Hematopoietic multipotent progenitor cell treated with erythropoietin and hydrocortisone succinate and interleukin-3 and kit ligand, for 15 days (in vitro differentiated cells): Measurements from ENCODE around the gene PRKCZ.

Experiments
- DNase-seq: peaks from one replicate; pipeline ENCODE4 v3.0.0-alpha.2; 2015; ENCODE audit warnings: low spot score

The PRKCZ gene

DNA sequence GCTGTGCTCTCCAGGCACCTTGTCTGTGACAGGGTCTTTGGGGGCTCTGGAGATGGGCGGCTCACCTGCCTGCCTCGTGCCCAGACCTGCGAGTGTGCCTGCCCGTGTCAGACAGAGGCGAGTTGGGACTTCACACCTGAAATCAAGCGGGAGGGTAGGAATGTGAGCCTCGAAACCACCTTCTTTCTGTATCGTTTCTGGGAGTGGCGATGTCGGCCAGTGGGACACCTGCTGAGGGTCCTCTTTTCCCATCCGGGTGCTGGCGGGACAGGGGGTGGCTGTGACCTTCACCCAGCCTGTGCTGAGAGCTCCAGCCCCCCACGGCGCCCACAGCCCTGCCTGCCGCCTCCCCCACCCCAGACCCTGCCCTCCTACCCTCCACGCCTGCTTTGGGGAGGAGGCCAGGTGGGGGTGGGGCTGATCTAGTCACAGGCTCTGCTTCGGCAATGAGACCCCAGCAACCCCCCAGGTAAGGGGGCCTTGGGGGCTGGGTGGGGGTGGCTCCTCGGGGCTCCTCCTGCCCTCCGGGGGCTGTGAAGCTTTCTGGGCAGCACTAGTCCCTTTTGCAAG, 160.0 kb downstream of the PRKCZ start:
- no peak for DNase-seq

- DNase-seq: no peak
Measured at GRCh38 chr1:2210786-2211185, 160.6 kb downstream of the PRKCZ start.

DNA sequence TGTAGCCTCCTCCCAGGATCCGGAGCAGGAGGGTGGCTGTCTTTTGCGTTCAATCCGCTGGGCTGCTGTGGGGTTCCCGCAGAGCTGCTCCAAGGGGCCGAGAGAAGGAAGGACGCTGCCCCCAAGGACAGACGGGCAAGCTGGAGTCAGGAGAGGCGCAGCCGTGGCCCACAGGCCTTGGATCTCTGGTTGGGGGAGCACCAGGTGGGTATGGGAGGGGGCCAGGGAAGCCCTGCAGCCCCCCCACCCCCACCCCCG, 162.0 kb downstream of the PRKCZ start:
- no peak for DNase-seq

DNA sequence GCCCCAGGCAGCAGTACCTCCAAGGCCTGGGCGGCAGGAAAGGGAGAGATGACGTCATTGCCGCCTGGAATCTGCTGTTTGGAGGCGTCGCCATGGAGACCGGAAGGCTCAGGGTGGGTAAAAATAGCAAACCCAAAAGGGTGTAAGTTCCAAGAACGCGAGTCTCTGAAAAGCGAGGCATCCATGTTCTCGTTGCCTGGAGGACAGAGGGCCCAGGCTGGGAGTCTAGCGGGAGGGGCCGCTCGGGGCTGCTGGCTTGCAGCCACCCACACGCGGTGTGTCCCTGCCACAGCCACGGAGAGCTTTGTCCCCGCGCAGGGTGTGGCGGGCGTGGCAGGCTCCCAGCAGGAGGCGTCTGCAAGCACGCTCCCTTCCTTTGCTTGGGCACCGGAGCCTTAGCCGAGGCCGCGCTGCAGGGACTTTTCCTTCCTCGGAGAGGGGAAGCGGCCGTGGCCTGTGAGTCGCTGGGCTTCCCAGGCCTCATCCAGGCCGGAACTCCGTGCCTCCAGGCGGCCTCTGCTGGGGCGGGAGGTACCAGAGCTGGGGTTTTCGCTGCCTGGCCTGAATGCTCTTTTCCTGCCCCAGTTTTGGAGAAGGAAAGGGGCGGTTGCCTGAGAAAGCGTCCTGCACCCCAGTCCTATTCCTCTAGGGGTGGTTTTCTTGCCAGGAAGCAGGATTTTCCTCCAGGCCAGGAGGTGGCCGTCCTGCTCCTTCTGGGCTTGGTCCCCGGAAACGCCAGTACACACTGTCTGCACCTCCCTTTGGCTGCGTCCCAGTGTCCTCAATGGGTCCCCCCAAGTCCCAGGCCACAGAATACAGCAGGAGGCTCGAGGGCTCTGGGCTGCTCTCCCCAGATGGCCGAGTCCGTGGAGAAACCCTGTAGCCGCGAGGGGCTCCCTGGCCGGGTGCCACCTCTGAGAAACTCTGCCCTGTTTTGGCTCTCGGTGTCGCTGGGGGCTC, 162.6 kb downstream of the PRKCZ start:
- peak; percentile 43 for DNase-seq

DNA sequence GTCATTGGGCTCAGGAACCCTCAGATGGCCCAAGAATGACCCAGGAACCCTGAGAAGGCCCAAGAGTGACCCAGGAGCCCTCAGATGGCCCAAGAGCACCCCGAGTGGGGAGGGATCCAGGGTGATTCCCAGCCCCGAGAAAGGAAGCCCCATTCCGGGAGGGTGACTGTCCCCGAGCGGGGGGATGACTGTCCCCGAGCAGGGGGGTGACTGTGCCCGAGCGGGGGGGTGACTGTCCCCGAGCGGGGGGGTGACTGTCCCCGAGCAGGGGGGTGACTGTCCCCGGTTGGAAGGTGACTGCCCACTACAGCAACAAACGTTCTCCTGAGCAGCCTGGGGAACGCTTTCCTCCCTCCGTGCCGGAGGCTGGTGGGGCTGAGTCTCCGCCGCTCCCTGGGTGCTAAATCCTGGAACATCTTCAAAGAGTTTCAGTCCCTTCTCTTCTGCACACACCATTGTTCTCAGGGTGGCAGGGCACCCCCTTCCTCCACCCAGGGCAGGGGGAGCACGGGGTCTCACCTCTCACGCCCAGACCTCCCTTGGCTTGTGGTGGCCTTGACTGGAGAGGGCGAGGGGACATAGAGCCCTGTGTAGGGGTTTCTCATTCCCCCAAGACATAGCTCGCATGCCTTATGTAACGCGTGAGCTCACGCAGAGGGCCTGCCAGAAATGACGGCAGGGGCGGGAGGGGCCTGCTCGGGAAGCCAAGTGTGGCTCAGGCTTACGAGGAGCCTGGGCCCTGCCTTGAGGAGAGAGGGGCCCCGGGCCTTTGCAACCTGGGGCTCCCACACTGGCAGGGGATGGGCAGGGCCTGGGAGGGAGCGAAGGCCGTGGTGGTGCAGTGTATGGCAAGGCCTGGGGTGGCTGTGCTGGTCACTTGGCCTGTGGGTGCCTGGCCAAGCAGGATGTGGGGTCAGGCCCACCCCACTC, 163.6 kb downstream of the PRKCZ start:
- DNase-seq: no peak

DNA sequence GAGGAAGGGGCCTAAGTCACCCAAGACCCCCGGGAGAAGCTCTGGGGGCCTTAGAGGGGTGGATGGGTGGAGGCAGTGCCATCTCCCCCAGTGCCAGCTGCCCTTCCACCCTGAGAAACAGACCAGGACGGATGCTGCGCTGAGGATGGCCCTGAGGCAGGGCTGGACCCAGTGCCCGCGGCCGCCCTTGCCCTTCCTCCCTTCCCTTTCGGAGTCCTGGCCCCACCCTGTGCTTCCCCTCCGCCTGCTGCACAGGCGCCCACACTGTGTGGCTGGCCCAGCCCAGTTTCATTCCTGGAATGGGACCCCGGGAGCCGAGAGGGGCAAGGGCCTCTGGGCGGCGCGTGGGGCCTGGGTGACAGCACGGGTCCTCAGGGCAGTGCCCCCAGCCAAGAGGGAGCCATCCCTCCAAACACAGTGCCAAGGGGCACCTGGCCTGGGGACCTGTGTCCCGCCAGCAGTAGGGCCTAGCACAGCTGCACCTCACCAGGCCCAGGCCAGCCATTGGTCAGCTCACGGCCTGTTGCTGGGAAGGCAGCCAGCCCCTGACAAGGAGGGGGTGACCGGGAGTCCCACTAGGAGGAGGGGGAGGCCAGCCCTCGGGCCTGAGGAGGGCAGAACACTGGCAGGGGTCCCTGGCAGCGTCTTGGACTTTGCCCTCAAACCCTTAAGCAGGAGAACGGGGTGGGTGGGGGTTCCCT, 164.5 kb downstream of the PRKCZ start:
- DNase-seq: no peak

GRCh38 chr1:2215329-2215728, 165.1 kb downstream of the PRKCZ start:
- no peak for DNase-seq

GRCh38 chr1:2215909-2216766, 165.9 kb downstream of the PRKCZ start:
- DNase-seq: no peak

- DNase-seq: no peak
Measured at GRCh38 chr1:2216767-2217058, 166.5 kb downstream of the PRKCZ start.

GRCh38 chr1:2221271-2221670, 171.1 kb downstream of the PRKCZ start:
- DNase-seq: no peak

DNA sequence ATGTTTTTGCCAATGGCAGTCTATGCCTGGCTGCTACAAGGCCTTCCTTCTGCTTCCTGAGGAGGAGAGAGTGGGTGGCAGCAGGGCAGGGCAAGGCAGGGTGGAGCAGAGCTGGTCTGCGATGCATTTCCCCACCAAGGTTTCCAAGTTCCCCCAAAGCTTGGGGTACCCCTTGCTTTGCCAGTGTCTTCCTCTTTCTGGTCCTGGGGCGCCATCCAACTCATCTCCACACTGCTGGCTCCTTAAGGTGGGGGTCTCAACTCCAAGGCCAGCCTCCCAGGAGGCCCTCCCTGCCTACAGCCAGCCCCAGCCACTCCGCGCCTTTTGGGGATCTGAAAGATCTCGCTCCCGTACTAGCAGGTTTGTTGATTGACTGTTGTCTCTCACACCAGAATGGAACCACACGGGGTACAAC, 174.0 kb downstream of the PRKCZ start:
- DNase-seq: no peak

GRCh38 chr1:2224631-2225428, 174.6 kb downstream of the PRKCZ start:
- no peak for DNase-seq

DNA sequence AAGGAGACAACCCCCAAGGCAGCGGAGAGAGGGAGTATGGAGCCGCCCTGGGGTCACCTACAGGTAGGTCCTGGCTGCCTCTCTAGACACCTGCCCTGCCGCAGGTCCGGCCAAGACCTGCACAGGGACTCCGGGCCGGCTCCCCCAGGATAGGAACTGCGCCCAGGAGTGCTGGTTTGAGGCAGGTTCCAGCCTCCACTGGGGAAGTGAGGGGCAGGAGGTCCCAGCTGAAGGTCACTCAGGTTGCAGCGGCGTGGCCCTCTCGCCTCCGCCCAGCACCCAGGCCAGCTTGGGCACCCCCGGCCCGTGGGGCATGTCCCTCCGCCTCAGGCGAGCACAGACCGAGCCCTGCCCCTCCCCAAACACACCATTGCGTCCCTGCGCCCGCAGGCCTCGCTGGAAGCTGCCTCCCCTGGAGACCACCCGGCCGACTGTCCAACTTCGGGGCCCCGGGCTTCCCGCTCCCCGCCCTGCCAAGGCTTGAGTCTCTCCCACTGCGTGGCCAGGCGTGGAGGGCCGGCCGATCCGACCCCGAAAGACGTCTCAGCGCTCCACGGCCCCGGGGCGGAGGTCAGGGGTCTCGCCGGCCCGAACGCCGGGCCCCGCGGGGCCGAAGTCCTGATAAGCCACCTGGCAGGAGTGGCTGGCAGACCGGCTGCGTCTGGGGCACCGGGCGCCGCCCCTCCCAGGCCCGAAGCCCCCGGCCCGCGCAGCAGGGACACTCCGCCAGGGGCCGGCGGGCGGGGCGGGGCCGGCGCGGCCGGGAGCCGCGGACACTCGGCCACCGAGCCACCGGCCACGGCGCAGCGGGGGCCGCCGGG, 176.5 kb downstream of the PRKCZ start:
- DNase-seq: no peak

- DNase-seq: peak; percentile 96
Measured at GRCh38 chr1:2227346-2228156, 177.3 kb downstream of the PRKCZ start.

GRCh38 chr1:2228157-2228594, 178.0 kb downstream of the PRKCZ start, which contains the start of gene SKI:
Gene SKI, plus strand, starts transcription at chr1:2228319. Its CDS starts 448 bp downstream, at chr1:2228767.
- DNase-seq: no peak

DNA sequence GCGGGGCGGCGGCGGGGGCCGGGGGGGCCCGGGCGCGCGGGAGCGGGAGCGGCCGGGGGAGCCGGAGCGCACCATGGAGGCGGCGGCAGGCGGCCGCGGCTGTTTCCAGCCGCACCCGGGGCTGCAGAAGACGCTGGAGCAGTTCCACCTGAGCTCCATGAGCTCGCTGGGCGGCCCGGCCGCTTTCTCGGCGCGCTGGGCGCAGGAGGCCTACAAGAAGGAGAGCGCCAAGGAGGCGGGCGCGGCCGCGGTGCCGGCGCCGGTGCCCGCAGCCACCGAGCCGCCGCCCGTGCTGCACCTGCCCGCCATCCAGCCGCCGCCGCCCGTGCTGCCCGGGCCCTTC, 178.5 kb downstream of the PRKCZ start:
- peak; percentile 47 for DNase-seq

DNA sequence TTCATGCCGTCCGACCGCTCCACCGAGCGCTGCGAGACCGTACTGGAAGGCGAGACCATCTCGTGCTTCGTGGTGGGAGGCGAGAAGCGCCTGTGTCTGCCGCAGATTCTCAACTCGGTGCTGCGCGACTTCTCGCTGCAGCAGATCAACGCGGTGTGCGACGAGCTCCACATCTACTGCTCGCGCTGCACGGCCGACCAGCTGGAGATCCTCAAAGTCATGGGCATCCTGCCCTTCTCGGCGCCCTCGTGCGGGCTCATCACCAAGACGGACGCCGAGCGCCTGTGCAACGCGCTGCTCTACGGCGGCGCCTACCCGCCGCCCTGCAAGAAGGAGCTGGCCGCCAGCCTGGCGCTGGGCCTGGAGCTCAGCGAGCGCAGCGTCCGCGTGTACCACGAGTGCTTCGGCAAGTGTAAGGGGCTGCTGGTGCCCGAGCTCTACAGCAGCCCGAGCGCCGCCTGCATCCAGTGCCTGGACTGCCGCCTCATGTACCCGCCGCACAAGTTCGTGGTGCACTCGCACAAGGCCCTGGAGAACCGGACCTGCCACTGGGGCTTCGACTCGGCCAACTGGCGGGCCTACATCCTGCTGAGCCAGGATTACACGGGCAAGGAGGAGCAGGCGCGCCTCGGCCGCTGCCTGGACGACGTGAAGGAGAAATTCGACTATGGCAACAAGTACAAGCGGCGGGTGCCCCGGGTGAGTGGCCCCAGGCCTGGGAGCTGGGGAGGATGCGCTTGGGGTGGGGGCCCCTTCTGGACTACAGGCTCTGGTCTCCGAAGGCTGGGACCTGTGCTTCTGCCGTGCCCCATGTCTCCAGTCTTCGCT, 179.0 kb downstream of the PRKCZ start:
- peak; percentile 75 for DNase-seq
